ENCODE data around the gene JPT2. TPM values are rescaled to one million over a fixed set of nuclear protein-coding genes. Genes with fewer than 3 reads are reported as not detected.
A peak's percentile ranks its signal among the peaks of the same experiment; 100 is the strongest.

JPT2 gene
- total and polyA plus RNA-seq, 8 donors, result 13.5 to 49.3 (median 27.5) TPM

DNA sequence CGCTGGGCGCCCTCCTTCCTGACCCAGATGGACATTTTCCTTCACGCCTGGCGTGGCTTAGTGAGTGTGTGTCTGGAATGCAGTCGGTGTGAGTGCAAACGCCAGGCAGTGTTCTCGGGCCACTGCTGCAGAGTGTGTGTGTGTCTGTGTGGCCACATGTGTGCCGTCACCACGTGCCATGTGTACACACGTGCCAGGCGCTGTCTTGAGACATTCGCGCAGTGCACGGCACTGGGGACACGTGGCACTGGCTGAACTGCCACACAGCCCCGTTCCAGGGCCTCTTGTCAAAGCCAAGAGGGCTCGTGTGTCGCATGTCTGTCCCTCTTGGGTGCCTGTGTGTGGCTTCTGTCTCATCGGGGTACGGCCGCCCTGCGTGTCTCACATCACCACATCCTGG, 56.7 kb downstream of the JPT2 start:
- TF ChIP-seq, protein P1, sequence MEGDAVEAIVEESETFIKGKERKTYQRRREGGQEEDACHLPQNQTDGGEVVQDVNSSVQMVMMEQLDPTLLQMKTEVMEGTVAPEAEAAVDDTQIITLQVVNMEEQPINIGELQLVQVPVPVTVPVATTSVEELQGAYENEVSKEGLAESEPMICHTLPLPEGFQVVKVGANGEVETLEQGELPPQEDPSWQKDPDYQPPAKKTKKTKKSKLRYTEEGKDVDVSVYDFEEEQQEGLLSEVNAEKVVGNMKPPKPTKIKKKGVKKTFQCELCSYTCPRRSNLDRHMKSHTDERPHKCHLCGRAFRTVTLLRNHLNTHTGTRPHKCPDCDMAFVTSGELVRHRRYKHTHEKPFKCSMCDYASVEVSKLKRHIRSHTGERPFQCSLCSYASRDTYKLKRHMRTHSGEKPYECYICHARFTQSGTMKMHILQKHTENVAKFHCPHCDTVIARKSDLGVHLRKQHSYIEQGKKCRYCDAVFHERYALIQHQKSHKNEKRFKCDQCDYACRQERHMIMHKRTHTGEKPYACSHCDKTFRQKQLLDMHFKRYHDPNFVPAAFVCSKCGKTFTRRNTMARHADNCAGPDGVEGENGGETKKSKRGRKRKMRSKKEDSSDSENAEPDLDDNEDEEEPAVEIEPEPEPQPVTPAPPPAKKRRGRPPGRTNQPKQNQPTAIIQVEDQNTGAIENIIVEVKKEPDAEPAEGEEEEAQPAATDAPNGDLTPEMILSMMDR (IDR thresholded peaks at IDR 0.05), result no peak
- FAIRE-seq (no peak), DNase-seq (no peak), ATAC-seq (peak in 1 of 4 donors; percentile 11)
- Histone ChIP-seq H3K27me3 (no peaks in the 10 kb centered on the region), H3K36me3 (peaks cover 0 to 28% (median 3%) of the 10 kb centered on the region in 3 donors), H3K9me3 (no peaks in the 10 kb centered on the region), H3K4me3 (no peak overlapping the region), H3K27ac (no peak overlapping the region), H3K4me1 (no peaks in the 10 kb centered on the region)
- WGBS, 2 donors, result 97 to 98% methylated on average over 22 of the region's 22 CpGs
- intact Hi-C loops (cut with DNase I), result no loop called here

DNA sequence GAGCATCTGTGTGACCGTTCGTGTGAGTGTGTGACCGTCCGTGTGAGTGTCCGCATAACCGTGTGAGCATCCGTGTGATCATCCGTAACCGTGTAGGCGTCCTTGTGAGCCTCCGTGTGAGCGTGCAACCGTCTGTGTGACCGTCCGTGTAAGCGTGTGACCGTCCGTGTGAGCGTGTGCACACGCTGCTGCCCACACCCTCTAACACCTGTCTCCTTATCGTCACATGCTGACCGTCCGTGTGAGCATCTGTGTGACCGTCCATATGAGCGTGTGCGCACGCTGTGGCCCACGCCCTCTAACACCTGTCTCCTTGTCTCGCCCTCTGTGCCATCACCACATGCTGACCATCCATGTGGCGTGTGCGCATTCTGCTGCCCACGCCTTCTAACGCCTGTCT, 62.2 kb downstream of the JPT2 start:
- H3K27me3 ChIP-seq, result no peaks in the 10 kb centered on the region
- no peak overlapping the region for H3K27ac ChIP-seq
- WGBS, 2 donors, result 95 to 97% methylated on average over 33 of the region's 33 CpGs
- intact Hi-C loops (cut with DNase I), result no loop called here
- H3K36me3 ChIP-seq, result peaks cover 0 to 11% (median 0%) of the 10 kb centered on the region in 3 donors
- H3K4me1 ChIP-seq, result no peaks in the 10 kb centered on the region
- H3K4me3 ChIP-seq, result no peak overlapping the region
- ATAC-seq (no peak), DNase-seq (no peak), FAIRE-seq (no peak)
- no peaks in the 10 kb centered on the region for H3K9me3 ChIP-seq
- TF ChIP-seq, protein P1 (IDR thresholded peaks at IDR 0.05), result no peak

DNA sequence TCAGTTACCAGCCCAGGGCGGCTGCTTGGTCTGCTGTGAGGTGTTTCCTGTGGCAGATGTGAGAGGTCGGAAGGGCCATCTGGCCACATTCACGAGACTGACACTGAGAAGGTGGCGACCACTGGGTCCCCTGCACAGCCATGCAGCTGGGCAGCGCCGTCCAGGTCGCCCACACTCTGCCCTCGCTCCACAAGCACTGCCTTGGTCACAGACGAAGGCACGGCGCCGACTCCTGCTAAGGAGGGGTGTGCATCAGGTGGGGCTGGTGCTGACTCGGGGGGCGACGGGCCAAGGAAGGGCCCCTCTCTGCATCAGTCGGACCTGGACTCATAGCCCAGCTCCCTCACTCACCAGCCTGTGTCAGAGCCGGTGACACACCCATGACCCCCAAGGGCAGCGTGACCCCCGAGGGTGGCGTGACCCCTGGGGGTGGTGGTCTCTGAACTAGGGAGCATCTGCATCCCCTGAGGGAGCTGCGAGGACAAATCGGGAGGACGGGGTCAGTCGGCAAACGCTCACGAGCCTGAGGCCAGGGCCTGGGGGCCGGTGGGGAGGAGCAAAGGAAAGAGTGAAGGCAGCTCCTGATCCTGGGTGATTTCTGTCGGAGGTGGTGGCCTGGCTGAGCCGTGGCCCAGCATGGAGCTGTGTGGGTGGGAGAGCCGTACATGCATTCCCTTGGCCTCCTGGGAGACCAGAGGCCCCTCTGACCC, 62.9 kb downstream of the JPT2 start:
- H3K27ac ChIP-seq, result no peak overlapping the region
- 91 to 94% methylated on average over 29 to 30 of the region's 30 CpGs for WGBS, 2 donors
- no peak for ATAC-seq
- no peak overlapping the region for H3K4me3 ChIP-seq
- no peaks in the 10 kb centered on the region for H3K9me3 ChIP-seq
- intact Hi-C loops (cut with DNase I), result no loop called here
- H3K36me3 ChIP-seq, result peaks cover 0 to 11% (median 0%) of the 10 kb centered on the region in 3 donors
- H3K4me1 ChIP-seq, result no peaks in the 10 kb centered on the region
- no peak for FAIRE-seq
- TF ChIP-seq, protein P1 (IDR thresholded peaks at IDR 0.05), result no peak
- no peak for DNase-seq
- no peaks in the 10 kb centered on the region for H3K27me3 ChIP-seq

DNA sequence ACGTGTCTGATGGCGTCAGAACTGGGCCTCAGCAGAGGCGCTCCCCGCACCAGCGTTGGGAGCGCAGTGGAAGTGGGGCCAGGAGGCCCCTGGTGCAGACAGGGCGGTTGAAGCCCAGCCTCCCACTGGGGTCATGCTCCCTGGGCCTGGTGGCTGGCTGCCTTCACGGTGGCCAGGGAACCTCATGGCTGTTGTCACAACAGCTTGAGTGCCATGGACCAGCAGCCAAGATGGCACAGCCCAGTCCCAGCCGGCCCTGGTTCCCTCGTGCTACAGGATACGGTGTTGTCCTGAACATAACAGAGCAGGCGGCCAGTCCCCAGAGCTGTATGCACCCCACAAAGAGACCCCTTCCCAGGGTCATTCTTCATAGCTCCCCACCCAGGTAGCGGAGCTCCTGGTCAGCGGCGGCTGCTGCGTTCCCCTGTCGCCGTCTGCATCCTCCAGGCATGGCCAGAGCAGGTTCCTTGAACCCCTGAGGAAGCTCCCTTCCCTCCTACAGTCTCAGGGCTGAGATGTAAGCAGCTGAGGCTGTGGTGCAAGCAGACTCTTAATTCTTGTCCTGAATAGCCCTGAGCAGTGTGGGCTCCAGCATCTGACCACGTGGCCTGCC, 63.6 kb downstream of the JPT2 start:
- ATAC-seq, result peak in 2 of 4 donors; percentile 12 to 13
- FAIRE-seq, result no peak
- H3K36me3 ChIP-seq, result peaks cover 0 to 13% (median 0%) of the 10 kb centered on the region in 3 donors

More for the DNA sequence above, 63.6 kb downstream of the JPT2 start:
- H3K4me1 ChIP-seq, result no peaks in the 10 kb centered on the region
- TF ChIP-seq, protein P1 (IDR thresholded peaks at IDR 0.05), result no peak
- H3K27ac ChIP-seq, result no peak overlapping the region
- no peak for DNase-seq
- H3K27me3 ChIP-seq, result no peaks in the 10 kb centered on the region
- 93 to 95% methylated on average over 19 of the region's 19 CpGs for WGBS, 2 donors
- intact Hi-C loops (cut with DNase I), result no loop called here
- no peak overlapping the region for H3K4me3 ChIP-seq
- no peaks in the 10 kb centered on the region for H3K9me3 ChIP-seq
